Astrocyte of the cerebellum (primary cell): Measurements from ENCODE around the gene KCNC2.

ENCODE experiments used
- DNase-seq: peaks from one replicate; pipeline ENCODE4 v3.0.0-alpha.2; 2011; ENCODE audit warnings: low read depth
- H3K4me3 ChIP-seq: 2 replicates; pipeline ENCODE4 v1.5.1; 2011; ENCODE audit warnings: mild to moderate bottlenecking, low read depth, low read length, moderate library complexity
- CTCF ChIP-seq: IDR thresholded peaks from 2 replicates; pipeline ENCODE4 v1.5.1; 2012; ENCODE audit warnings: low read length, low read depth, moderate library complexity, mild to moderate bottlenecking; ENCODE audit errors: missing control alignments
- in situ Hi-C: cut with HindIII; loops from 2 replicates; pipeline ENCODE4 v1.10.0; 2017; ENCODE audit warnings: low sequenced_read_pairs

KCNC2 gene

GRCh38 chr12:75212072-75212471 lies 2.4 kb upstream of the KCNC2 start:
- no peak overlapping the region for H3K4me3 ChIP-seq
- peak; percentile 8 for DNase-seq
- TF ChIP-seq CTCF = no peak
- in situ Hi-C loops = no loop called here

- TF ChIP-seq CTCF = no peak
- peak; percentile 26 for DNase-seq
- in situ Hi-C loops = no loop called here
- H3K4me3 ChIP-seq = peak overlapping the region; percentile 27
These were observed 505 bp downstream of the KCNC2 start for GRCh38 chr12:75208856-75209811.

GRCh38 chr12:75207338-75208083 lies 2.1 kb downstream of the KCNC2 start:
- no peak for DNase-seq
- no peak overlapping the region for H3K4me3 ChIP-seq
- TF ChIP-seq CTCF = no peak
- in situ Hi-C loops = no loop called here

- TF ChIP-seq CTCF = no peak
- in situ Hi-C loops = no loop called here
- no peak overlapping the region for H3K4me3 ChIP-seq
- DNase-seq = no peak
These were observed 4.1 kb downstream of the KCNC2 start for GRCh38 chr12:75205558-75205957.

GRCh38 chr12:75196865-75197264 lies 12.8 kb downstream of the KCNC2 start:
- H3K4me3 ChIP-seq = no peak overlapping the region
- DNase-seq = no peak
- TF ChIP-seq CTCF = no peak
- in situ Hi-C loops = no loop called here

GRCh38 chr12:75196408-75196807 lies 13.2 kb downstream of the KCNC2 start:
- H3K4me3 ChIP-seq = no peak overlapping the region
- in situ Hi-C loops = no loop called here
- no peak for TF ChIP-seq CTCF
- DNase-seq = no peak
